ENCODE measurements around the gene PAK1IP1. TPM values are rescaled to one million over a fixed set of nuclear protein-coding genes. Genes with fewer than 3 reads are reported as not detected.

The PAK1IP1 gene
- polyA plus RNA-seq, 1 of the 3 experiments (the other 2 are of a cell fraction), result 16.2 TPM

DNA sequence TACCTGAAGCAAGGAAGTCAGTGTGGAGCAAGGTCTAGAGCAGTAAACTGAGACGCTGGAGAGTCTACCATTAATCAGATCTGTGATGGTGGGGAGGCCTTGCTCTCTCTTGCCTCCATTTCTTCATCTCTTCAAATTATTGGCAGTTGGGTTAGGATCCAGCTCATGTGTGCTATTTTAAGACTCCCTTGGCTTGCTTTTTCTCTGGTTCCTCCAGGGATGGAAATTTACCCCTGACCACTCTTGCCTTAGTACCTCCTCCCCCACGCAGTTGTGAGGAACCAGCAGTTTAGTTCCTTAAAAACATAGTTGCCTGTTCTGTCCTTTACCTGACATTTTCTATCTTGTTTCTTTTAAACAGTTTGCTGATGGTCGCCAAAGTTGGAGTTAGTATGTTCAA, 35.5 kb downstream of the PAK1IP1 start:
- 70% methylated on average over 3 of the region's 3 CpGs for WGBS (ENCODE audit: low lambda C conversion rate)
- POLR2A ChIA-PET, result no interaction called here
- TF ChIP-seq ELF1 (IDR thresholded peaks at IDR 0.05), result no peak
- no peak for TF ChIP-seq GATA2 (CRISPR knock-in tag; IDR thresholded peaks at IDR 0.05)
- TF ChIP-seq EP300 (IDR thresholded peaks at IDR 0.05; ENCODE audit: borderline replicate concordance in 1 of 2, low read depth in 1 of 2, low read length in 1 of 2), result no peak
- no peak for TF ChIP-seq YY1 (IDR thresholded peaks at IDR 0.05; ENCODE audit: low read depth)
- TF ChIP-seq, protein P1, sequence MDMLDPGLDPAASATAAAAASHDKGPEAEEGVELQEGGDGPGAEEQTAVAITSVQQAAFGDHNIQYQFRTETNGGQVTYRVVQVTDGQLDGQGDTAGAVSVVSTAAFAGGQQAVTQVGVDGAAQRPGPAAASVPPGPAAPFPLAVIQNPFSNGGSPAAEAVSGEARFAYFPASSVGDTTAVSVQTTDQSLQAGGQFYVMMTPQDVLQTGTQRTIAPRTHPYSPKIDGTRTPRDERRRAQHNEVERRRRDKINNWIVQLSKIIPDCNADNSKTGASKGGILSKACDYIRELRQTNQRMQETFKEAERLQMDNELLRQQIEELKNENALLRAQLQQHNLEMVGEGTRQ (IDR thresholded peaks at IDR 0.05; ENCODE audit: borderline replicate concordance, low read depth, low read length), result no peak
- TF ChIP-seq MEF2A (IDR thresholded peaks at IDR 0.05; ENCODE audit: borderline replicate concordance, low read depth), result no peak
- TF ChIP-seq NFIC (IDR thresholded peaks at IDR 0.05; ENCODE audit: borderline replicate concordance), result no peak
- TF ChIP-seq SIN3A (IDR thresholded peaks at IDR 0.05; ENCODE audit: borderline replicate concordance, low read depth, low read length), result no peak
- TF ChIP-seq TAF1 (IDR thresholded peaks at IDR 0.05; ENCODE audit: borderline replicate concordance, low read depth, low read length), result no peak
- no peak for TF ChIP-seq TEAD4 (IDR thresholded peaks at IDR 0.05; ENCODE audit: borderline replicate concordance, insufficient read depth)
- TF ChIP-seq CTCF (IDR thresholded peaks at IDR 0.05), result no peak
- no peak for TF ChIP-seq JUND (IDR thresholded peaks at IDR 0.05)
- TF ChIP-seq RFX5 (IDR thresholded peaks at IDR 0.05; ENCODE audit: low read length), result no peak
- TF ChIP-seq NRF1 (IDR thresholded peaks at IDR 0.05; ENCODE audit: low read depth, low read length), result no peak
- H3K9me2 ChIP-seq, result no peaks in the 10 kb centered on the region
- H3K4me3 ChIP-seq (ENCODE audit: low read depth in 2 of 2, low read length in 1 of 2), result no peak overlapping the region
- H3K9me3 ChIP-seq, result no peaks in the 10 kb centered on the region
- H3F3A ChIP-seq (replicated peaks; ENCODE audit: insufficient read depth), result peaks cover 5% of the 10 kb centered on the region
- no peak overlapping the region for H3K4me2 ChIP-seq
- no peak overlapping the region for H3K9ac ChIP-seq
- H3K27ac ChIP-seq (ENCODE audit: low read depth in 2 of 2, low read length in 1 of 2), result no peak overlapping the region
- no peak overlapping the region for H2AFZ ChIP-seq (ENCODE audit: low read depth)
- peaks cover 29 to 34% of the 10 kb centered on the region in 2 experiments for H3K36me3 ChIP-seq (replicated peaks in 1 of 2; ENCODE audit: control insufficient read depth in 1 of 2, insufficient read depth in 2 of 2, low read length in 1 of 2)
- H3K4me1 ChIP-seq (ENCODE audit: control insufficient read depth in 1 of 2, insufficient read depth in 2 of 2, low read depth in 1 of 2, low read length in 1 of 2), result no peaks in the 10 kb centered on the region
- H3K79me2 ChIP-seq (ENCODE audit: insufficient read depth), result peaks cover 28% of the 10 kb centered on the region; the same call in 1 of the 2 replicates
- H3K27me3 ChIP-seq (ENCODE audit: insufficient read depth), result no peaks in the 10 kb centered on the region
- CTCF ChIA-PET, result interaction anchor here (1.3 kb wide), 1 partner anchor 220 kb away, joined by 3 read pairs; no protein-coding TSS in a partner anchor
- DNase-seq, result no peak
- H4K20me1 ChIP-seq (ENCODE audit: insufficient read depth), result no peaks in the 10 kb centered on the region

DNA sequence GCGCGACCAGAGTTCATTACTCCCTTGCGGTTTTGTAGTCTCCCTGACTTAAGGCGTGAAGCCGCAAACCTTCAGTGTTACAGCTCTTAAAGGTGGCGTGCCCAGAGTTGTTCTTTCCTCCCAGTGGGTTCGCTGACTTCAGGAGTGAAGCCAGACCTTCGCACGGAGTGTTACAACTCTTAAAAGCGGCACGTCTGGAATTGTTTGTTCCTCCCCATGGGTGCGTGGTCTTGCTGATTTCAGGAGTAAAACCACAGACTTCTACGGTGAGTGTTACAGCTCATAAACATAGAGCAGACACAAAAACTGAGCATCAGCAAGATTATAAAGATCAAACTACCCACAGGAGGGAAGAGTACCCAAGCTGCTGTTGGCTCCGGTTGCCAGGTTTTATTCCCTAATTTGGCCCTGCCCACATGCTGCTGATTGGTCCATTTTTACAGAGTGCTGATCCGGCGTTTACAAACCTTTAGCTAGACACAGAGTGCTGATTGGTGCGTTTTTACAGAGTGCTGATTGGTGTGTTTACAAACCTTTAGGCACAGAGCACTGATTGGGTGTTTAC, 38.5 kb downstream of the PAK1IP1 start:
- H3F3A ChIP-seq (replicated peaks; ENCODE audit: insufficient read depth), result peaks cover 8% of the 10 kb centered on the region
- peaks cover 27 to 28% of the 10 kb centered on the region in 2 experiments for H3K36me3 ChIP-seq (replicated peaks in 1 of 2; ENCODE audit: control insufficient read depth in 1 of 2, insufficient read depth in 2 of 2, low read length in 1 of 2)
- POLR2A ChIA-PET, result interaction anchor here (0.7 kb wide), 1 partner anchor 34 kb away, joined by 3 read pairs; no protein-coding TSS in a partner anchor
- no peaks in the 10 kb centered on the region for H4K20me1 ChIP-seq (ENCODE audit: insufficient read depth)
- DNase-seq, result no peak
- H3K9me3 ChIP-seq, result no peaks in the 10 kb centered on the region
- CTCF ChIA-PET, result no interaction called here
- no peak overlapping the region for H3K27ac ChIP-seq (ENCODE audit: low read depth in 2 of 2, low read length in 1 of 2)
- H3K9ac ChIP-seq, result no peak overlapping the region
- no peak overlapping the region for H2AFZ ChIP-seq (ENCODE audit: low read depth)
- 99% methylated on average over 15 of the region's 17 CpGs for WGBS (ENCODE audit: low lambda C conversion rate)
- H3K4me2 ChIP-seq, result no peak overlapping the region
- no peak overlapping the region for H3K4me3 ChIP-seq (ENCODE audit: low read depth in 2 of 2, low read length in 1 of 2)
- H3K27me3 ChIP-seq (ENCODE audit: insufficient read depth), result no peaks in the 10 kb centered on the region
- peaks cover 8% of the 10 kb centered on the region; the same call in 1 of the 2 replicates for H3K79me2 ChIP-seq (ENCODE audit: insufficient read depth)
- H3K4me1 ChIP-seq (ENCODE audit: control insufficient read depth in 1 of 2, insufficient read depth in 2 of 2, low read depth in 1 of 2, low read length in 1 of 2), result no peaks in the 10 kb centered on the region
- TF ChIP-seq POLR2AphosphoS5 (IDR thresholded peaks at IDR 0.05; ENCODE audit: low read depth, low read length), result no peak
- no peak for TF ChIP-seq ELF1 (IDR thresholded peaks at IDR 0.05)
- TF ChIP-seq FOXJ3 (CRISPR knock-in tag; IDR thresholded peaks at IDR 0.05), result no peak
- no peak for TF ChIP-seq JUND (IDR thresholded peaks at IDR 0.05)
- no peak for TF ChIP-seq RFX5 (IDR thresholded peaks at IDR 0.05; ENCODE audit: low read length)
- no peaks in the 10 kb centered on the region for H3K9me2 ChIP-seq
